H9 (cell line): ENCODE data around the gene DNAI7. TPM values are rescaled to one million over a fixed set of nuclear protein-coding genes. Genes with fewer than 3 reads are reported as not detected.

ENCODE experiments used
- DNase-seq: peaks from one replicate; pipeline ENCODE4 v3.0.0-alpha.2; 2017
- H2AFZ ChIP-seq: one replicate; pipeline ENCODE4 v1.6.1; 2013; ENCODE audit warnings: mild to moderate bottlenecking, low read length, control low read depth, moderate library complexity
- H2AK5ac ChIP-seq: 2 replicates; pipeline ENCODE4 v1.6.1; 2013; ENCODE audit warnings: low read length, control low read depth, mixed read lengths; ENCODE audit not compliant: insufficient read length
- H2BK120ac ChIP-seq: one replicate; pipeline ENCODE4 v1.6.1; 2013; ENCODE audit warnings: low read depth, mild to moderate bottlenecking, low read length, control low read depth, inconsistent platforms; ENCODE audit not compliant: poor library complexity, severe bottlenecking
- H2BK12ac ChIP-seq: 2 replicates; pipeline ENCODE4 v1.6.1; 2013; ENCODE audit warnings: low read length, control low read depth, mixed read lengths, low read depth; ENCODE audit not compliant: insufficient read length
- H2BK15ac ChIP-seq: 2 replicates; pipeline ENCODE4 v1.6.1; 2013; ENCODE audit warnings: low read depth, low read length, control low read depth
- H2BK20ac ChIP-seq: one replicate; pipeline ENCODE4 v1.6.1; 2013; ENCODE audit warnings: low read depth, mild to moderate bottlenecking, low read length, control low read depth, inconsistent platforms; ENCODE audit not compliant: poor library complexity, severe bottlenecking
- H2BK5ac ChIP-seq: 2 replicates; pipeline ENCODE4 v1.6.1; 2013; ENCODE audit warnings: low read length, control low read depth, mixed read lengths; ENCODE audit not compliant: insufficient read length
- H3K14ac ChIP-seq: 2 replicates; pipeline ENCODE4 v1.6.1; 2013; ENCODE audit warnings: low read length, control low read depth; ENCODE audit not compliant: insufficient read depth
- H3K18ac ChIP-seq: 2 replicates; pipeline ENCODE4 v1.6.1; 2013; ENCODE audit warnings: low read depth, mild to moderate bottlenecking, mixed read lengths, low read length, control low read depth; ENCODE audit not compliant: insufficient read length
- H3K23ac ChIP-seq: 2 replicates; pipeline ENCODE4 v1.6.1; 2013; ENCODE audit warnings: low read length, control low read depth, mixed read lengths, low read depth; ENCODE audit not compliant: insufficient read length
- H3K23me2 ChIP-seq: 2 replicates; pipeline ENCODE4 v1.6.1; 2013; ENCODE audit warnings: low read depth, mild to moderate bottlenecking, mixed read lengths, low read length, control low read depth; ENCODE audit not compliant: insufficient read length, poor library complexity, severe bottlenecking
- H3K27ac ChIP-seq: 2 replicates; pipeline ENCODE4 v1.5.1; 2013; ENCODE audit warnings: low read length, control low read depth, mixed read lengths, low read depth; ENCODE audit not compliant: insufficient read length
- H3K27me3 ChIP-seq: 2 replicates; pipeline ENCODE4 v1.6.1; 2013; ENCODE audit warnings: low read length, control low read depth, inconsistent platforms; ENCODE audit not compliant: insufficient read depth
- H3K4ac ChIP-seq: 2 replicates; pipeline ENCODE4 v1.6.1; 2013; ENCODE audit warnings: low read depth, mild to moderate bottlenecking, control low read depth, inconsistent platforms, low read length, moderate library complexity
- H3K4me1 ChIP-seq: 2 replicates; pipeline ENCODE4 v1.6.1; 2013; ENCODE audit warnings: low read length, control low read depth, inconsistent platforms; ENCODE audit not compliant: insufficient read depth
- H3K4me2 ChIP-seq: 2 replicates; pipeline ENCODE4 v1.6.1; 2013; ENCODE audit warnings: low read length, control low read depth, mixed read lengths; ENCODE audit not compliant: insufficient read length, insufficient read depth
- H3K56ac ChIP-seq: 2 replicates; pipeline ENCODE4 v1.6.1; 2013; ENCODE audit warnings: low read depth, mild to moderate bottlenecking, mixed read lengths, low read length, control low read depth; ENCODE audit not compliant: insufficient read length
- H3K79me1 ChIP-seq: 2 replicates; pipeline ENCODE4 v1.6.1; 2013; ENCODE audit warnings: low read depth, mild to moderate bottlenecking, moderate library complexity, low read length, control low read depth, inconsistent platforms; ENCODE audit not compliant: insufficient read depth, poor library complexity, severe bottlenecking
- H3K79me2 ChIP-seq: 2 replicates; pipeline ENCODE4 v1.6.1; 2013; ENCODE audit warnings: low read length, control low read depth, inconsistent platforms; ENCODE audit not compliant: insufficient read depth
- H3K9ac ChIP-seq: 2 replicates; pipeline ENCODE4 v1.6.1; 2013; ENCODE audit warnings: low read length, control low read depth, mixed read lengths; ENCODE audit not compliant: insufficient read length; ENCODE audit errors: extremely low read depth
- H3K9me3 ChIP-seq: one replicate; pipeline ENCODE4 v1.6.1; 2013; ENCODE audit warnings: low read depth, low read length, inconsistent platforms; ENCODE audit not compliant: control insufficient read depth
- H3T11ph ChIP-seq: one replicate; pipeline ENCODE4 v1.6.1; 2013; ENCODE audit warnings: mild to moderate bottlenecking, low read length, control low read depth, inconsistent platforms
- H4K20me1 ChIP-seq: one replicate; pipeline ENCODE4 v1.6.1; 2013; ENCODE audit not compliant: control insufficient read depth, insufficient read length, insufficient read depth
- H4K5ac ChIP-seq: 2 replicates; pipeline ENCODE4 v1.6.1; 2013; ENCODE audit warnings: low read depth, mild to moderate bottlenecking, mixed read lengths, low read length, control low read depth; ENCODE audit not compliant: insufficient read length
- H4K8ac ChIP-seq: replicated peaks from 2 replicates; pipeline ENCODE4 v1.6.1; 2013; ENCODE audit warnings: low read length, control low read depth, mixed read lengths, low read depth; ENCODE audit not compliant: insufficient read length
- H4K91ac ChIP-seq: 2 replicates; pipeline ENCODE4 v1.6.1; 2013; ENCODE audit warnings: low read depth, mild to moderate bottlenecking, moderate library complexity, mixed read lengths, low read length, control low read depth; ENCODE audit not compliant: insufficient read length
- H3K27ac Mint-ChIP-seq, 3 experiments: 2 replicates in 2 of 3; 3 replicates in 1 of 3; pipeline ENCODE4 v1.8.0; 2020 to 2021; ENCODE audit warnings: mixed read lengths in 3 of 3, mild to moderate bottlenecking in 1 of 3, moderate library complexity in 1 of 3
- H3K27me3 Mint-ChIP-seq: 2 replicates; pipeline ENCODE4 v1.8.0; 2021; ENCODE audit warnings: low read depth, mild to moderate bottlenecking, moderate library complexity, mixed read lengths
- H3K36me3 Mint-ChIP-seq, 3 experiments: 2 replicates in 2 of 3; 3 replicates in 1 of 3; pipeline ENCODE4 v1.8.0; 2020 to 2021; ENCODE audit warnings: low read depth in 3 of 3, mixed read lengths in 3 of 3; ENCODE audit not compliant: insufficient read depth in 1 of 3
- H3K4me1 Mint-ChIP-seq, 2 experiments: 2 replicates each; pipeline ENCODE4 v1.8.0; 2020; ENCODE audit warnings: mixed read lengths in 2 of 2
- H3K4me3 Mint-ChIP-seq, 2 experiments: 2 replicates in 1 of 2; 3 replicates in 1 of 2; pipeline ENCODE4 v1.8.0; 2020 to 2021; ENCODE audit warnings: mild to moderate bottlenecking in 2 of 2, mixed read lengths in 2 of 2, moderate library complexity in 1 of 2
- H3K9me3 Mint-ChIP-seq, 2 experiments: 2 replicates in 1 of 2; 3 replicates in 1 of 2; pipeline ENCODE4 v1.8.0; 2020; ENCODE audit warnings: mild to moderate bottlenecking in 2 of 2, mixed read lengths in 2 of 2, moderate library complexity in 1 of 2
- CTCF ChIP-seq: fragments of 200-600 bp; sonication (generic); conservative IDR thresholded peaks from 3 replicates; pipeline ENCODE4 v1.8.0; 2021; ENCODE audit warnings: antibody characterized with exemption, mild to moderate bottlenecking
- WGBS: extraction: QIAGEN DNeasy Blood & Tissue Kit; methylation state at CpG from one replicate; pipeline ENCODE4 v1.1.7; 2013; ENCODE audit warnings: missing lambda C conversion rate, low lambda C conversion rate, mixed read lengths; ENCODE audit not compliant: insufficient read length; ENCODE audit errors: extremely low coverage; 5-methylcytosine and 5-hydroxymethylcytosine counted together
- total RNA-seq: library from RNA; stranded (reverse); gene quantifications from 2 replicates; pipeline ENCODE4 v1.2.1, GENCODE V29; 2021

DNAI7 gene
- total RNA-seq, 1 experiment from 2014 or later: not detected

- H4K20me1 ChIP-seq: no peaks in the 10 kb centered on the region
- H2AK5ac ChIP-seq: no peak overlapping the region
- Mint-ChIP-seq H3K9me3 (no peaks in the 10 kb centered on the region), H3K27me3 (no peaks in the 10 kb centered on the region), H3K27ac (no peak overlapping the region), H3K4me3 (no peak overlapping the region), H3K36me3 (peaks cover 3 to 20% (median 13%) of the 10 kb centered on the region in 3 experiments; a peak in 5 of 7 replicates), H3K4me1 (no peaks in the 10 kb centered on the region)
- no peaks in the 10 kb centered on the region for H3K79me2 ChIP-seq
- H3K14ac ChIP-seq: no peak overlapping the region
- H3K23ac ChIP-seq: no peak overlapping the region
- H2BK15ac ChIP-seq: no peak overlapping the region
- no peak overlapping the region for H3K4me2 ChIP-seq
- no peak overlapping the region for H3K56ac ChIP-seq
- TF ChIP-seq CTCF: no peak
- WGBS: no CpG with 5 or more reads among the region's 1 CpG
- H2BK120ac ChIP-seq: no peak overlapping the region
- no peak overlapping the region for H3K4ac ChIP-seq
- H4K5ac ChIP-seq: no peak overlapping the region
- H4K91ac ChIP-seq: no peak overlapping the region
- DNase-seq: no peak
- H2BK20ac ChIP-seq: no peak overlapping the region
- H3K27me3 ChIP-seq: no peaks in the 10 kb centered on the region
- no peaks in the 10 kb centered on the region for H3K4me1 ChIP-seq
- no peak overlapping the region for H3K18ac ChIP-seq
- H4K8ac ChIP-seq: no peak overlapping the region
- H3K23me2 ChIP-seq: no peaks in the 10 kb centered on the region
- no peak overlapping the region for H3K9ac ChIP-seq
- H2BK12ac ChIP-seq: no peak overlapping the region
- H3K27ac ChIP-seq: no peak overlapping the region
- H3K79me1 ChIP-seq: no peaks in the 10 kb centered on the region
- no peak overlapping the region for H3T11ph ChIP-seq
- no peak overlapping the region for H2BK5ac ChIP-seq
- no peaks in the 10 kb centered on the region for H3K9me3 ChIP-seq
- no peak overlapping the region for H2AFZ ChIP-seq
Measured at GRCh38 chr12:25207846-25208245, 12.9 kb upstream of the DNAI7 start.
